SH-SY5Y (cell line): ENCODE data around the gene SLC35F1.

Experiments used
- GATA2 ChIP-seq: IDR thresholded peaks from 2 replicates; pipeline ENCODE4 v1.6.1; 2011; ENCODE audit warnings: mild to moderate bottlenecking, low read depth, low read length
- GATA3 ChIP-seq: IDR thresholded peaks from 2 replicates; pipeline ENCODE4 v1.6.1; 2011; ENCODE audit warnings: low read depth, mild to moderate bottlenecking, low read length, moderate library complexity

GRCh38 chr6:118283766-118284165, 376.7 kb downstream of the SLC35F1 start:
- no peak for TF ChIP-seq GATA2
- TF ChIP-seq GATA3, result no peak
